Measurements from ENCODE around the gene GARIN5A. TPM values are rescaled to one million over a fixed set of nuclear protein-coding genes. Genes with fewer than 3 reads are reported as not detected.

Gene GARIN5A
- total and polyA plus RNA-seq, 2 of the 8 experiments (the other 6 are each of a cell fraction or from before 2014, with no cell fraction given) = 9.1 to 18.5 TPM

GRCh38 chr19:50459638-50460037 lies 17.0 kb downstream of the GARIN5A start (continued):
- TF ChIP-seq CHD7 (IDR thresholded peaks at IDR 0.05; ENCODE audit: insufficient replicate concordance, low read length) (no peak), KDM1A (IDR thresholded peaks at IDR 0.05; ENCODE audit: borderline replicate concordance, low read length) (no peak), POLR2A (IDR thresholded peaks at IDR 0.05; ENCODE audit: control extremely low read depth in 1 of 2, low read depth in 2 of 2, low read length in 2 of 2) (no peak)
